Measurements from ENCODE around the gene GLI1. TPM values are rescaled to one million over a fixed set of nuclear protein-coding genes. Genes with fewer than 3 reads are reported as not detected.

GLI1 gene
- total and polyA plus RNA-seq, 2 of the 13 experiments (the other 11 are each of a cell fraction or from before 2014, with no cell fraction given) = 0.09 to 0.20 TPM

- FAIRE-seq = peak; percentile 52
- Histone ChIP-seq H3K27me3 (ENCODE audit: control insufficient read depth in 1 of 2, insufficient read depth in 2 of 2, low read length in 2 of 2) (no peaks in the 10 kb centered on the region; a peak in 1 of 5 replicates), H3K36me3 (replicated peaks in 1 of 2; ENCODE audit: control insufficient read depth in 1 of 2, insufficient read depth in 2 of 2, low read length in 2 of 2) (no peaks in the 10 kb centered on the region), H3K27ac (ENCODE audit: extremely low read length, insufficient read depth, low read length) (peak within 1 kb of the TSS; percentile 88), H3K9me3 (ENCODE audit: low read length) (no peaks in the 10 kb centered on the region), H3K4me3 (replicated peaks in 1 of 3; ENCODE audit: insufficient read depth in 1 of 3, low read depth in 2 of 3, low read length in 3 of 3) (peak within 1 kb of the TSS; percentile 63 to 77 (median 73)), H3K4me1 (ENCODE audit: insufficient read depth, low read length) (peaks cover 50% of the 10 kb centered on the region), H3K79me2 (ENCODE audit: insufficient read depth, low read length) (peaks cover 14% of the 10 kb centered on the region), H3K4me2 (ENCODE audit: low read depth, low read length) (peak within 1 kb of the TSS; percentile 78), H4K20me1 (ENCODE audit: insufficient read depth, low read length) (no peaks in the 10 kb centered on the region), H2AFZ (ENCODE audit: low read length) (peak within 1 kb of the TSS; percentile 62), H3K9ac (ENCODE audit: insufficient read depth, low read depth, low read length) (peak within 1 kb of the TSS; percentile 89)
- peak; percentile 89 for DNase-seq (ENCODE audit: low spot score)
- intact Hi-C loops (cut with micrococcal nuclease; ENCODE audit: unreplicated experiment) (no loop called here), in situ Hi-C loops (cut with HindIII; ENCODE audit: extremely low pct_ligation_motif_present, low pct_unique_long_range_greater_than_20kb) (no loop called here)
- POLR2A ChIA-PET = interaction anchor here (1.3 to 2.1 kb wide), 2 partner anchors 21 to 28 kb away, joined by 8 to 35 read pairs; partner anchors contain the start of gene GLI1
- TSS peak; percentile 84 for BruUV-seq (replicated peaks)
- WGBS (ENCODE audit: low lambda C conversion rate) = 3% methylated on average over 25 of the region's 41 CpGs
- CTCF ChIA-PET (ENCODE audit: low intra/inter-chr PET ratio, low total read pairs) = no interaction called here
- peak; percentile 81 for ATAC-seq
- TF ChIP-seq XRCC5 (optimal IDR thresholded peaks at IDR 0.05; ENCODE audit: low read length) = peak; percentile 67
- TF ChIP-seq RARA (CRISPR knock-in tag; IDR thresholded peaks at IDR 0.05) = peak; percentile 59
- TF ChIP-seq SNRNP70 (IDR thresholded peaks at IDR 0.05; ENCODE audit: low read depth, low read length) = no peak
- TF ChIP-seq RXRB (CRISPR knock-in tag; IDR thresholded peaks at IDR 0.05; ENCODE audit: borderline replicate concordance) = peak; percentile 44
- TF ChIP-seq SATB2 (CRISPR knock-in tag; IDR thresholded peaks at IDR 0.05) = no peak
- no peak for TF ChIP-seq FLYWCH1 (CRISPR knock-in tag; IDR thresholded peaks at IDR 0.05)
- 0 out of 2 replicates have a peak, but pooled peaks have one; percentile 67 for TF ChIP-seq ZNF639 (CRISPR knock-in tag; conservative IDR thresholded peaks at IDR 0.05)
- TF ChIP-seq MIXL1 (CRISPR knock-in tag; IDR thresholded peaks at IDR 0.05) = peak; percentile 36; the same call in 1 of the 2 replicates
- peak; percentile 94 for TF ChIP-seq KMT2B (CRISPR knock-in tag; IDR thresholded peaks at IDR 0.05)
- no peak for TF ChIP-seq REXO4 (CRISPR knock-in tag; IDR thresholded peaks at IDR 0.05; ENCODE audit: borderline replicate concordance)
- TF ChIP-seq E2F2 (CRISPR knock-in tag; IDR thresholded peaks at IDR 0.05; ENCODE audit: borderline replicate concordance) = peak; percentile 62; the same call in 1 of the 2 replicates
- TF ChIP-seq ATF6 (CRISPR knock-in tag; conservative IDR thresholded peaks at IDR 0.05) = no peak
- TF ChIP-seq ZNF280B (CRISPR knock-in tag; IDR thresholded peaks at IDR 0.05; ENCODE audit: borderline replicate concordance) = peak; percentile 76; the same call in 1 of the 2 replicates
- TF ChIP-seq NFKB2 (CRISPR knock-in tag; IDR thresholded peaks at IDR 0.05; ENCODE audit: borderline replicate concordance) = no peak
- peak; percentile 27 for TF ChIP-seq ZNF781 (CRISPR knock-in tag; IDR thresholded peaks at IDR 0.05; ENCODE audit: borderline replicate concordance, not compliant biosample characterization)
- no peak for TF ChIP-seq ZNF460 (CRISPR knock-in tag; IDR thresholded peaks at IDR 0.05; ENCODE audit: borderline replicate concordance)
Observed at GRCh38 chr12:57430931-57431566, 28.5 kb upstream of the GLI1 start, which contains the start of gene R3HDM2. TSS of gene R3HDM2 (minus strand) at chr12:57431043. CDS start at chr12:57310428, 120,615 bp downstream.

Data from HepG2 (cell line).